GM21423 (cell line): ENCODE data around the gene ADAM12.

Experiments used
- ATAC-seq: cut with Tn5 transposase; IDR thresholded peaks from one replicate; pipeline ENCODE4 v1.9.1; 2021; ENCODE audit warnings: mild to moderate bottlenecking, moderate library complexity; ENCODE audit not compliant: unreplicated experiment

ADAM12 gene

GRCh38 chr10:126097558-126098225, 290.6 kb downstream of the ADAM12 start:
- ATAC-seq = no peak

- ATAC-seq = no peak
Measured at GRCh38 chr10:126094537-126094936, 293.7 kb downstream of the ADAM12 start.

DNA sequence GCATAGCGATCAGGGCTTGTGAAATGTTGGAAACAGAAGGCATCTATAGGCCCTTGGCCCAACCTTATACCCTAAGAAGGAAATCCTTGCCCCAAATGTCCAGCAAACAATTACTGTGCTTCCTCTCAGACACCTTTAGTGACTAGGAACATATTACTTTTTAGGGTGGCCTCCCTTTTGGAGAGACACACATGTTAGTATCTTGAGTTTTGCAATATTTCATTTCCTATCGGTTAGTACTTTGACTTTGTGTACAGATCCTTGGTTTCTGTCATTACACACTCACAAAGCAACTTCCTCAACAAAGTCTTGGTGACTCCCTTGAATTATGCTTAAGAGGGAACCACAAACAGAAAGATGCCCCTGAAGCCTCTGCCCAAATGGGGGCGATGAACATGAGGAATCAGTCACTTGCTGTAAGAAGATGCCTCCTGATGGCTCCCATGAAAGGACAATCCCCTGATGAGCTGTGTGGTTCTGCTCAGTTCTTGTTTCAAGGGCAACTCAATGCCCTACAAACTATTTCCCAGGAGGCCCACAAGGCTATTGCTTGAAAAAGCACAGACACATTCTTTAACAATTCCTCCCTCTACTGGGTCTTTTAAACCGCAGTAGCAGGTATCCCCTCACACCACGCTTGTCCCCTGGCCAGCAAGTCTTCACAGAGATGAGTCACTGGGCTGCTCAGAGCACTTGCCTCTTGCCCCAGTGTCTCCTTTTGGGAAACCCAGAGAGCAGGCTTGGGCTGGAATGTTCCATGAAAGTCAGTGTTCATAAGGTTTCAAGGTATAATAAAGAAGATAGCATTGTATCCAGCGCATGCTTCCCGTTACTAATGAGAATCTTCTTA, 295.7 kb downstream of the ADAM12 start:
- no peak for ATAC-seq

DNA sequence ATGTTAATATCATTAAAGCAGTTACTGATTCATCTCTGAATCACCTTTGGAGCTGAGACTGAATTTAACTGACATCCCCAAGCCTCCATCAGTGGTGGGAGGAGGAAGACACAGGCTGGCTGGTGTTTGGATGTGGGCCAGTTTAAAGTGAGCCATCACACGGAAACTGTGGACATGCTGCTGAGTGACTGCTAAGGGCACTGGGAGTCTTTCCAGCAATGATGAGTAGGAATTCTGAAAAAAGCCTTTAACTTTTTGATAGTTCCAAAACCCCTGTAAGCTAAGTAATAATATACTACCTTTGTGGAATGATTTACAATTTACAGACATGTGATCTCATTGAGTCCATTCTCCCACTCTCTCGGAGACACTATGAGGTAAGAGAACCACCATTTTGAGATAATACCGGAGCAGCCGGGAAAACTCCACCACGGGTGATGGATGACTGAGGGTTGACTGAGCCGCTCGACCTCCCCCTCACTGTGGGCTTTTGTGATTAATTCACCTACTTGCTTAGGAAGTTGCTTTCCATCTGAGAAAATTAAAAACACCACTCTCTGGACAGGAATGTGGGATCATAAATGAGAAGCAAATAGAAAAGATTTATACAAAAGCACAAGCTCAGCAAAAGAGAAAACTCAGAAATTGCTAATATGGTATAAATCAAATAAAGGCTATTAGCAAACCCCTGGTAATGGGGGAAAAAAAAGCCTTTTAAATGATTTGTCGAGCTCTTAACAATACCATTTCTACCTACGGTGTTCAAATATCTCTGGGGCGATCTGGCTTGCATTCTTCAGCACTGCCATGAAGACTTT, 297.2 kb downstream of the ADAM12 start:
- no peak for ATAC-seq

DNA sequence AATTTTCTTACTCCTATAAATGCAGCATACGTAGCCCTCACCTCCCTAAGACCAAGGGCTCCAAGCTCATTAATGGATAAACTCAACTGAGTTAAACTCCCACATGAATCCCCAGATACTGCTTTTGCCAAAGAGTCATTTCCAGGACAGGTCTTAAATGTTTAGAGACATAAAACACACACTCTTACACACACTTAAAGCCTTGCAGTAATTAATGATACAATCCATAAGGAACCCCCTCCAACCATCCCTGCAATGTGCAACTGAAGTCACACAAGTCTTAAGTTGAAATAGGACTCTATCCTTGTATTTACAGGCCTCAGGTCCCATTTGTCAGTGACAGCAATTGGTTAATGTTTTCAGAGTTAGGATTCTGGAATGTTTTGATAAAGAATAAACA, 297.8 kb downstream of the ADAM12 start:
- no peak for ATAC-seq

GRCh38 chr10:126087796-126088505, 300.3 kb downstream of the ADAM12 start:
- no peak for ATAC-seq

DNA sequence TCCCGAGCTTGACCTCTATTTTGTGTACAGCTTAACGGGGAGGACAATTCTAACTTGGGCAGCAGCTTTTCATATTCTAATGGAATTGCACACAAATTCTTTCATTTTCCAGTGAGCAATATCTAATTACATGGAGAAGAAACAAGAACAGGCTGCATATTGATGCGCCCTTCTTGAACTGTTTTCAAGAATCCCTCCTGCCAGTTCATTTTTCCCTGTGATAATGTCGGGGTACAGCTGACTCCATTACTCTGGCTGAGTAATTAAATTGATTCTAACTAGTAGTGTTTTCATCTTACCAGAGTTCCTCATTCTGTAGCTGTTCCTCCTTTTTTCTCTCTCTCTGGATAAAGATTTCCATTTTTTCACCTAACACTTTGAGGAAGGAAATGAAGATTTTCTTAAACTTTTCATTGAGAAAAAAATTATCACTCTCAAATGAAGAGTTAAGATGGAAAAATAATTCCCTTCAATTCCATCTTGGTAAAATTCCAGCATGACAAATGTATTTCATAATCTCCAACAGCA, 301.1 kb downstream of the ADAM12 start:
- no peak for ATAC-seq

DNA sequence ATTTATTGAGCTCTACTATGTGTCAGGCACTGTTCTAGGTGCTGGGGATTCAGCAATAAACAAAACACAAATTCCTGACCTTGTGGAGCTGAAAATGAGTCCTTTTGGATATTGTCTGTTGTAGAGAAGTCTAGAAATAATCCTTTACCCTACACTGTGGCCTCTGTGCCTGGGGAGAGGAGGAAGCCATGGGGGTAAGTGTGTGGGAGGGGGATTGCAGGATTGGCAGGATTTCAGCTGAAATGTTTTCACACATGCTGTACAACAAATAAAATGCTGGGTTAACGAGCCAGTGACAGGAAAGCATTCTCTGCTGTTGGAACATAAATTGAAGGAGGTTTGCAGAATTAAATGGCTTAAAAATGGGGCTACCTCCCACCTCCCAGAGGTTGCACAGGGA, 302.5 kb downstream of the ADAM12 start:
- ATAC-seq = no peak

GRCh38 chr10:126084369-126084768, 303.9 kb downstream of the ADAM12 start:
- no peak for ATAC-seq

GRCh38 chr10:126083009-126083408, 305.3 kb downstream of the ADAM12 start:
- no peak for ATAC-seq

DNA sequence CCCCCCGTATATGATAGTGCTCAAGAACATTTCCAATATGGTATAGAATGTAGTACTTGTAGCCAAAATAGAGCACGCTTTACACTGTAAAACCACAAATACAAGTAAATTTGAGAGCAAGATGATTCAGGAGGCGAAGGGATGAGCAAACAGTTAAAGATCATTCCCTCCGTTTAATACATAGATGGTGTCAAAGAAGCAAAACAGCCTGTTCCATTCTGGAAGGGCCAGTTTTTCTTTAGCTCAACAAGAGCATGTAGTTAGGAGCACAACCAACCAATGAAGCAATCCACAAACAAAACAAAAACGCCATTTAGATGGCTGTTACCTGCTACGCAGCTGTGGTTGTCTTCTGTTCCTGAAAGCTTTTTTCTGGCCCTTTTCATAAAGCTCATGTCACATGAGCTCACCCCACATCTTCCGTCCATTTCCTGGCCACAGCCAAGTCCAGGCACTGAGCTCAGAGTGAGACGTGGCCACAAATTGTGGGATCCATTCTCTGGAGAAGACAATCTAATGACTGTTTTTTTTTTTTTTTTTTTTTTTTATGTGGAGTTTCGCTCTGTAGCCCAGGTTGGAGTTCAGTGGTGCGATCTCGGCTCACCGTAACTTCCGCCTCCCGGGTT, 306.3 kb downstream of the ADAM12 start:
- no peak for ATAC-seq

DNA sequence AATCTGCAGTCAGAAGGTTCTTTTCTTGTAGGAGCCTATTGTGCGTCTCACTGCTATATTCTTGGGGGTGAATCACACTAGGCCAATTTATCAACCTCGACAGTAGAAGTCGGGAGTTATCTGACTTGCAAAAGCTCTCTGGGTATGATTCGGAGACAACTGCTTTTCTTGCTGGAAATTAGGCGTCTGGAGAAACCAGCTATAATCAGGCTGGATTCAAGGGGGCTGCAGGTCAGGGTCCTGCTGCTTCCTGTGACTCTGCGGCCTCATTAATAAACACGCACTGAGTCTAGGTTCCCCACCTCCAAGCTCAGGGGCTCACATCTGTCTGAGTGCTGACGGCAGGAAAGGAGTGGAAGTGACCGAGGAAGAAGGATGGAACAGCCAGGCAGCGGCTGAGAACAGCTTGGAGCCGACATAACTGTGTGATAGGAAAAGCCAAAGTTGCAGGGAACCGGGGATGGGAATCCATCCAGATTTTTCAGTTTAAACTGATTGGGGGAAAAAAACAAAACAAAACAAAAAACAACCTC, 307.3 kb downstream of the ADAM12 start:
- no peak for ATAC-seq

DNA sequence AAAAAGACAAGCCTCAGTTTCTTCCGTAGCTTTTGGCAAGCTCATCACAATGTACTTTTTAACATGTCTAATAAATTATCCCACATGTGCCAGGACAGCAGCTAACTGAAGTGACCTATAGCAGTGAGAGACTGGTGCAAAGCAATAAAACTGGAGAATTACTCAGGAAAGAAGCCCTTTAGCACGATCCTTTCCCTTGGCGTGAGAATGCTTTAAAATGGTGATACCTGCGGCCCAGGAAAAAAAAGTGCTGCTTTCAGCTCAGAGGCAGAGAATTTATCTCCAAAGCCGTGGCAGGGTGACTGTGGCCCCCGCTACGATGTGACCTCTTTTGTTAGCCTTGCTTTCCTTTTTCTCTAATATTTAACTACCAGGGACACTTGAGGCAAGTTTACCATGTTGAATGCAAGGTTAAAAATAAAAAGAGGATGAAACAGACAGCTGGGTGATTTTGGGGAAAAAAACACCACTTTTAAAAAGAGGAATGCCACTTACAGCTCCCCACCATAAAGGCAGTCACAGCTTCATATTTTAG, 307.9 kb downstream of the ADAM12 start:
- no peak for ATAC-seq

DNA sequence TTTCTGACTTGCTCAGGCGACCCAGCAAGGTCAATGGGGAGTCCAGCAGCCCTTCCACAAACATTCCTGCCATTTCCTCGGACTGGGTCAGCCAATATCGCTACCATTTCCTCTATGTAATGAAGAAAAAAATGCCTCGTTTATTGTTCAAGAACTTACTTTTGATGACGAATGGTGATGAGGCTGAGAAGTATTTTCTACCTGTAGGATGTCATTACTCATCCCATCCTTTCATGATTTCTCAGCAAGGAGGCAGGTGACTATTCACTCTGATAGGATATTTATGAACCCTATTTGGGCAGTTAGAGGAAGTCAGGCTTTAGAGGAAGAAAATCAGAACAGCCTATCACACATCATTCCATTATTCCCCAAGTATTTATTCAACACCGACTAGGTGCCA, 313.3 kb downstream of the ADAM12 start:
- ATAC-seq = no peak

DNA sequence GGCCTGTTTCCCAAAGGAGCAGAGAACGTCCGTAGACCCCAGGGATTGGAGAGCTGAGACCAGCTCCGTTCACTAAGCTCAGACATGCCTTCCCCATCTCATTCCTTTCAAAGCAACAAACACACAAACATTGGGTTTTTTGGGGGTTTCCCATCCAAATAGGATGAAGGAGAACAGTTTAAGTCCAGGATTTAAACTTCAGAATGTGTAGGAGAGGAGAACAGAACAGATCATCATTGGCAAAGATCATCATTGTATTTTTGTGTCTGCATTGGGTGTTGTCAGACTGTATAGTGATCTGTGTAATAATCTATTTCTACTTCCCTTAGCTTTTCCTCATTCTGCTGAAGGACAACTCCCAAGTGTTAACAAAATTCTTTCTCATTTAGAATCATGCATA, 314.0 kb downstream of the ADAM12 start:
- ATAC-seq = no peak

DNA sequence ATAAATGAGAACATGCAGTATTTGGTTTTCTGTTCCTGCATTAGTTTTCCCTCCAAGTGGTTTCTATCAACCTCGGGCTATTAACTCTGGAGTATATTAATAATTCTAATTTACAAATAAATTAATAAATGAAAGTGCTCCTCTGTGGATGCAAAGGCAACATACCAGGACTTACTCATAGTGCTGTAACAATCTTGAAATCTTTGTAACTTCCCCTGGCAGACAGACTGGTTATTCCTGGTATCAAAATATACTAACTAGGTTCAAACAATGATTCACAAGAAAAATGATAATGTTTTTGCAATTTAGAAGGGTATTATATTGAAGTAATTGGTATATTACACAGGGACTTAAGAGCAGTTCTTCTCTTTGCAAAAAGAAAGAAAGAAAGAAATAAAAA, 314.7 kb downstream of the ADAM12 start:
- no peak for ATAC-seq

DNA sequence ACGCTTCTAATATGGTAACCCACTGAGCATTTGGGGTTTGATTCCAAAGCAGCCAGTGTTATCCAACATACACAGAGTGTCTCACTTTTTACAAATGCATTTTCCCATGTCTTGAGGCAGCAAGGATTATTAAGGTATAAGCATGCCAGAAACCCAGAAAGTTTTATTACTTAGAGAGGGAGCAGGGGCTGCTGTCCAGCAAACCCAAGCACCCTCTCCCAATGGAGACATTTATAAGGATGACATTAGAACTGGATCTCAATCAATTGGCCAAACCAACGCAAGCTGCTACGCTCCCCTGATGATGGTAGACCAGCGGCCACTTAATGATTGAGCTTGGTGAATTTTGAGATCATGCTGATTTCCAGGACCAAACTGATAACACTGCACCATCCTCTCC, 315.7 kb downstream of the ADAM12 start:
- no peak for ATAC-seq

- no peak for ATAC-seq
Measured at GRCh38 chr10:126070476-126071215, 317.6 kb downstream of the ADAM12 start.

GRCh38 chr10:126068322-126068721, 320.0 kb downstream of the ADAM12 start:
- ATAC-seq = no peak
